ENCODE data around the gene FLRT3. TPM values are rescaled to one million over a fixed set of nuclear protein-coding genes. Genes with fewer than 3 reads are reported as not detected.

Gene FLRT3
- total and polyA plus RNA-seq, 2 donors (not counting 1 experiment from before 2014, with no cell fraction given): not detected

GRCh38 chr20:14341801-14342200 lies 4.4 kb upstream of the FLRT3 start:
- POLR2A ChIA-PET: no interaction called here
- Histone ChIP-seq H3K4me1 (ENCODE audit: control insufficient read depth in 2 of 2, insufficient read depth in 2 of 2, low read length in 2 of 2) (peaks cover 0 to 4% of the 10 kb centered on the region in 2 donors), H3K4me3 (ENCODE audit: control extremely low read depth in 1 of 5, extremely low read depth in 1 of 5, insufficient read depth in 1 of 5, low read depth in 2 of 5, low read length in 4 of 5) (no peak overlapping the region), H2AFZ (ENCODE audit: insufficient read depth, low read depth, low read length, poor library complexity, severe bottlenecking) (no peak overlapping the region), H3K9me3 (ENCODE audit: control extremely low read depth in 1 of 3, control insufficient read depth in 2 of 3, insufficient read depth in 1 of 3, low read length in 2 of 3) (no peaks in the 10 kb centered on the region), H3K27me3 (replicated peaks in 1 of 4; ENCODE audit: control extremely low read depth in 1 of 4, control insufficient read depth in 3 of 4, insufficient read depth in 4 of 4, low read length in 3 of 4) (no peaks in the 10 kb centered on the region), H4K20me1 (ENCODE audit: control insufficient read depth, insufficient read depth, low read length, poor library complexity, severe bottlenecking) (no peaks in the 10 kb centered on the region), H3K9ac (ENCODE audit: low read length) (no peak overlapping the region), H3K36me3 (replicated peaks in 1 of 2; ENCODE audit: control extremely low read depth in 1 of 2, control insufficient read depth in 1 of 2, extremely low read depth in 1 of 2, insufficient read depth in 2 of 2, low read length in 1 of 2) (no peaks in the 10 kb centered on the region), H3K79me2 (ENCODE audit: control insufficient read depth, insufficient read depth, low read length) (no peaks in the 10 kb centered on the region), H3K27ac (ENCODE audit: low read length in 2 of 2) (no peak overlapping the region), H3K4me2 (replicated peaks; ENCODE audit: low read depth, low read length, poor library complexity, severe bottlenecking) (no peak overlapping the region)
- H3K27me3 Mint-ChIP-seq: peaks cover 18% of the 10 kb centered on the region
- WGBS (ENCODE audit: insufficient coverage): 90% methylated on average over 2 of the region's 4 CpGs
- DNase-seq: no peak
- CTCF ChIA-PET: interaction anchor here (1.9 kb wide), 1 partner anchor 1312 kb away, joined by 4 read pairs; no protein-coding TSS in a partner anchor
- no peak for ATAC-seq (ENCODE audit: low read depth)
- intact Hi-C loops (cut with micrococcal nuclease): no loop called here
- TF ChIP-seq, protein P1, sequence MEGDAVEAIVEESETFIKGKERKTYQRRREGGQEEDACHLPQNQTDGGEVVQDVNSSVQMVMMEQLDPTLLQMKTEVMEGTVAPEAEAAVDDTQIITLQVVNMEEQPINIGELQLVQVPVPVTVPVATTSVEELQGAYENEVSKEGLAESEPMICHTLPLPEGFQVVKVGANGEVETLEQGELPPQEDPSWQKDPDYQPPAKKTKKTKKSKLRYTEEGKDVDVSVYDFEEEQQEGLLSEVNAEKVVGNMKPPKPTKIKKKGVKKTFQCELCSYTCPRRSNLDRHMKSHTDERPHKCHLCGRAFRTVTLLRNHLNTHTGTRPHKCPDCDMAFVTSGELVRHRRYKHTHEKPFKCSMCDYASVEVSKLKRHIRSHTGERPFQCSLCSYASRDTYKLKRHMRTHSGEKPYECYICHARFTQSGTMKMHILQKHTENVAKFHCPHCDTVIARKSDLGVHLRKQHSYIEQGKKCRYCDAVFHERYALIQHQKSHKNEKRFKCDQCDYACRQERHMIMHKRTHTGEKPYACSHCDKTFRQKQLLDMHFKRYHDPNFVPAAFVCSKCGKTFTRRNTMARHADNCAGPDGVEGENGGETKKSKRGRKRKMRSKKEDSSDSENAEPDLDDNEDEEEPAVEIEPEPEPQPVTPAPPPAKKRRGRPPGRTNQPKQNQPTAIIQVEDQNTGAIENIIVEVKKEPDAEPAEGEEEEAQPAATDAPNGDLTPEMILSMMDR (IDR thresholded peaks at IDR 0.05): no peak
- TF ChIP-seq EZH2 (IDR thresholded peaks at IDR 0.05; ENCODE audit: borderline replicate concordance, insufficient read depth, low read depth, low read length, poor library complexity, severe bottlenecking): no peak
- no peak overlapping the region for H3K27ac Mint-ChIP-seq
- no peaks in the 10 kb centered on the region for H3K9me3 Mint-ChIP-seq (ENCODE audit: insufficient read depth)
- H3K4me3 Mint-ChIP-seq: no peak overlapping the region
- H3K4me1 Mint-ChIP-seq: peaks cover 10% of the 10 kb centered on the region

DNA sequence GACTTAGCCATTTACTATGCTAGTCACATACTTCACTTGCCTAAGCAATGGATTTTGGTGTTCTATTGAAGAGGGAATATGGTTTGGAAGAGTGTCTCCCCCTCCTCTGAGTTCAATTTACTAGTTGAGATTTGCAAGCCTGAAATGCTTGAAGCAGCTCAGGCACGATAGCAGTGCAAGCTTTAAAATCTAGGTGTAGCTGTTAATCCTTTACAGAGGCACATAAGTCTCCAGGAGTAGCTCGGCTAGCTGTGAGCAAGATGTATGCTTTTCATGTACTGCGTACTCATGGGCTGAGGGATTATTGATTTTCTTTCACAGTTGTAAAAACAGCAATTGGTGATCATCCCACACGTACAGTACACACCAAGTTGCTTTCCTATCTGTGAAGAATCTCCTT lies 726 bp downstream of the FLRT3 start:
- no peak for ATAC-seq (ENCODE audit: low read depth)
- H3K4me2 ChIP-seq (replicated peaks; ENCODE audit: low read depth, low read length, poor library complexity, severe bottlenecking): no peak overlapping the region
- TF ChIP-seq EZH2 (IDR thresholded peaks at IDR 0.05; ENCODE audit: borderline replicate concordance, insufficient read depth, low read depth, low read length, poor library complexity, severe bottlenecking): no peak
- TF ChIP-seq, protein P1 (IDR thresholded peaks at IDR 0.05): no peak

More for the DNA sequence above, 726 bp downstream of the FLRT3 start:
- peaks cover 6% of the 10 kb centered on the region for H3K4me1 Mint-ChIP-seq
- H3K79me2 ChIP-seq (ENCODE audit: control insufficient read depth, insufficient read depth, low read length): no peaks in the 10 kb centered on the region
- H3K27me3 ChIP-seq (replicated peaks in 1 of 4; ENCODE audit: control extremely low read depth in 1 of 4, control insufficient read depth in 3 of 4, insufficient read depth in 4 of 4, low read length in 3 of 4): no peaks in the 10 kb centered on the region
- H3K4me3 ChIP-seq (ENCODE audit: control extremely low read depth in 1 of 5, extremely low read depth in 1 of 5, insufficient read depth in 1 of 5, low read depth in 2 of 5, low read length in 4 of 5): no peak overlapping the region
- POLR2A ChIA-PET: no interaction called here
- no peak overlapping the region for H3K4me3 Mint-ChIP-seq
- peaks cover 0 to 4% of the 10 kb centered on the region in 2 donors for H3K4me1 ChIP-seq (ENCODE audit: control insufficient read depth in 2 of 2, insufficient read depth in 2 of 2, low read length in 2 of 2)
- no peak overlapping the region for H3K27ac Mint-ChIP-seq
- no peak overlapping the region for H3K9ac ChIP-seq (ENCODE audit: low read length)
- H3K9me3 ChIP-seq (ENCODE audit: control extremely low read depth in 1 of 3, control insufficient read depth in 2 of 3, insufficient read depth in 1 of 3, low read length in 2 of 3): no peaks in the 10 kb centered on the region
- no peaks in the 10 kb centered on the region for H3K36me3 ChIP-seq (replicated peaks in 1 of 2; ENCODE audit: control extremely low read depth in 1 of 2, control insufficient read depth in 1 of 2, extremely low read depth in 1 of 2, insufficient read depth in 2 of 2, low read length in 1 of 2)
- intact Hi-C loops (cut with micrococcal nuclease): no loop called here
- DNase-seq: no peak
- WGBS (ENCODE audit: insufficient coverage): 92% methylated on average over 2 of the region's 4 CpGs
- H3K27ac ChIP-seq (ENCODE audit: low read length in 2 of 2): no peak overlapping the region
- no peak overlapping the region for H2AFZ ChIP-seq (ENCODE audit: insufficient read depth, low read depth, low read length, poor library complexity, severe bottlenecking)
- H4K20me1 ChIP-seq (ENCODE audit: control insufficient read depth, insufficient read depth, low read length, poor library complexity, severe bottlenecking): no peaks in the 10 kb centered on the region
- H3K9me3 Mint-ChIP-seq (ENCODE audit: insufficient read depth): no peaks in the 10 kb centered on the region
- CTCF ChIA-PET: interaction anchor here (1.5 kb wide), 1 partner anchor 1316 kb away, joined by 4 read pairs; no protein-coding TSS in a partner anchor
- H3K27me3 Mint-ChIP-seq: peaks cover 21% of the 10 kb centered on the region

All from B cell (primary cell).